ENCODE measurements around the gene S100PBP. TPM values are rescaled to one million over a fixed set of nuclear protein-coding genes. Genes with fewer than 3 reads are reported as not detected.
A peak's percentile ranks its signal among the peaks of the same experiment; 100 is the strongest.

The S100PBP gene
- total and polyA plus RNA-seq, 2 of the 13 experiments (the other 11 are each of a cell fraction or from before 2014, with no cell fraction given), result 20.4 to 26.1 TPM

DNA sequence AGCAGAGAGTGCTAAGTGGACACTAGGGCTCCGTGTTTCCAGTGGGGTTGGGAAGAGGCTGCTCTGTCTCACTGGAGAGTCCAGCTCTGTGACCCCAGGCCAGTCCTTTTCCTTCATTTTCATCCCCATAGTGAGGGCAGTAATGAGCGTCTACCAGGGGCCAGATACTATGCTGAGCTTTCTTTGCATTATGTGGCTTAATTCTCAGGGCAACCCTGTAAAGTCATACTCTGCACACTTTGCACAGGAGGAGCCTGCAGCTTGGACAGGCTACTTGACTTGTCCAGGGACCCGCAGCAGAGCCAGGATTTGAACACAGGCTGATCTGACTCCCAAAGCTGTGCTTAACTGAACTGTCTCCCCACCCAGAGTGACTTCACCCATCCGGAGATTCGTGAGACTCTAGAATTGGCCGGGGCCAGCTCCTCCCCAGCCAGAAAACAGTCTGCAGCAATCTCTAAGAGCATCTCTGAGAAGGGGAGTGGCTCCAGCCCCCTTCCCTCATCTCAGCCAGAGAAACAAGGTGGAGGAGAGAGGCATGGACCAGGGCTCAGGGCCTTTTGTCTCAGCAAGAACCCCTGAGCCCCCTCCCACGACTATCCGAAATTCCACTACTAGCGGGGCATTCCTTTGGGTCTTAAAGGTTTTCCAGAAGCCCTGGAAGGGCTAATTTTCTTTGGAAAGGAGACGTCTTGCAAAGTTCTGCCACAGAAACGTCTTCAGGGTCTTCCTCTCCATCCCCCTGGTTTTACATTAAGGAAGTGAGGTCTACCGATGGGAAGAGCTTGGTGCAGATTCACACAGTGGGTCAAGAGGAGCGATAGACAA, 54.1 kb downstream of the S100PBP start:
- Histone ChIP-seq H3K4me1 (ENCODE audit: insufficient read depth, low read length) (peaks cover 32% of the 10 kb centered on the region), H3K9ac (ENCODE audit: insufficient read depth, low read depth, low read length) (peak overlapping the region; percentile 34; the same call in 1 of the 2 replicates), H3K9me3 (ENCODE audit: low read length) (no peaks in the 10 kb centered on the region), H3K79me2 (ENCODE audit: insufficient read depth, low read length) (no peaks in the 10 kb centered on the region), H3K27me3 (ENCODE audit: control insufficient read depth in 1 of 2, insufficient read depth in 2 of 2, low read length in 2 of 2) (peaks cover 0 to 19% of the 10 kb centered on the region in 2 experiments; a peak in 3 of 5 replicates), H3K36me3 (replicated peaks in 1 of 2; ENCODE audit: control insufficient read depth in 1 of 2, insufficient read depth in 2 of 2, low read length in 2 of 2) (no peaks in the 10 kb centered on the region), H3K4me2 (ENCODE audit: low read depth, low read length) (peak overlapping the region; percentile 97), H3K27ac (ENCODE audit: extremely low read length, insufficient read depth, low read length) (no peak overlapping the region), H3K4me3 (replicated peaks in 1 of 3; ENCODE audit: insufficient read depth in 1 of 3, low read depth in 2 of 3, low read length in 3 of 3) (peak overlapping the region; percentile 58 to 78 (median 59); a peak in 5 of 6 replicates), H4K20me1 (ENCODE audit: insufficient read depth, low read length) (peaks cover 5% of the 10 kb centered on the region), H2AFZ (ENCODE audit: low read length) (peak overlapping the region; percentile 42)
- no peak for TF ChIP-seq ZNF75D (CRISPR knock-in tag; IDR thresholded peaks at IDR 0.05; ENCODE audit: borderline replicate concordance)
- TF ChIP-seq, protein P1, sequence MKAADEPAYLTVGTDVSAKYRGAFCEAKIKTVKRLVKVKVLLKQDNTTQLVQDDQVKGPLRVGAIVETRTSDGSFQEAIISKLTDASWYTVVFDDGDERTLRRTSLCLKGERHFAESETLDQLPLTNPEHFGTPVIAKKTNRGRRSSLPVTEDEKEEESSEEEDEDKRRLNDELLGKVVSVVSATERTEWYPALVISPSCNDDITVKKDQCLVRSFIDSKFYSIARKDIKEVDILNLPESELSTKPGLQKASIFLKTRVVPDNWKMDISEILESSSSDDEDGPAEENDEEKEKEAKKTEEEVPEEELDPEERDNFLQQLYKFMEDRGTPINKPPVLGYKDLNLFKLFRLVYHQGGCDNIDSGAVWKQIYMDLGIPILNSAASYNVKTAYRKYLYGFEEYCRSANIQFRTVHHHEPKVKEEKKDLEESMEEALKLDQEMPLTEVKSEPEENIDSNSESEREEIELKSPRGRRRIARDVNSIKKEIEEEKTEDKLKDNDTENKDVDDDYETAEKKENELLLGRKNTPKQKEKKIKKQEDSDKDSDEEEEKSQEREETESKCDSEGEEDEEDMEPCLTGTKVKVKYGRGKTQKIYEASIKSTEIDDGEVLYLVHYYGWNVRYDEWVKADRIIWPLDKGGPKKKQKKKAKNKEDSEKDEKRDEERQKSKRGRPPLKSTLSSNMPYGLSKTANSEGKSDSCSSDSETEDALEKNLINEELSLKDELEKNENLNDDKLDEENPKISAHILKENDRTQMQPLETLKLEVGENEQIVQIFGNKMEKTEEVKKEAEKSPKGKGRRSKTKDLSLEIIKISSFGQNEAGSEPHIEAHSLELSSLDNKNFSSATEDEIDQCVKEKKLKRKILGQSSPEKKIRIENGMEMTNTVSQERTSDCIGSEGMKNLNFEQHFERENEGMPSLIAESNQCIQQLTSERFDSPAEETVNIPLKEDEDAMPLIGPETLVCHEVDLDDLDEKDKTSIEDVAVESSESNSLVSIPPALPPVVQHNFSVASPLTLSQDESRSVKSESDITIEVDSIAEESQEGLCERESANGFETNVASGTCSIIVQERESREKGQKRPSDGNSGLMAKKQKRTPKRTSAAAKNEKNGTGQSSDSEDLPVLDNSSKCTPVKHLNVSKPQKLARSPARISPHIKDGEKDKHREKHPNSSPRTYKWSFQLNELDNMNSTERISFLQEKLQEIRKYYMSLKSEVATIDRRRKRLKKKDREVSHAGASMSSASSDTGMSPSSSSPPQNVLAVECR (CRISPR knock-in tag; IDR thresholded peaks at IDR 0.05; ENCODE audit: borderline replicate concordance), result 0 out of 2 replicates have a peak, but pooled peaks have one; percentile 27
- 0 out of 2 replicates have a peak, but pooled peaks have one; percentile 36 for TF ChIP-seq EZH2 (conservative IDR thresholded peaks at IDR 0.05; ENCODE audit: low read depth, low read length)
- intact Hi-C loops (cut with micrococcal nuclease; ENCODE audit: unreplicated experiment) (loop anchor here (5.0 to 10.0 kb wide), 3 partner anchors 54 to 349 kb away; partner anchors contain the start of genes S100PBP and YARS1), in situ Hi-C loops (cut with HindIII; ENCODE audit: extremely low pct_ligation_motif_present, low pct_unique_long_range_greater_than_20kb) (loop anchor here (10.0 kb wide), 1 partner anchor 47 kb away; no protein-coding TSS in a partner anchor)
- DNase-seq (ENCODE audit: low spot score) (no peak), FAIRE-seq (no peak), ATAC-seq (peak; percentile 15)
- 24% methylated on average over 8 of the region's 13 CpGs for WGBS (ENCODE audit: low lambda C conversion rate)
- ChIA-PET CTCF (ENCODE audit: low intra/inter-chr PET ratio, low total read pairs) (interaction anchor here (1.2 kb wide), 1 partner anchor 54 kb away, joined by 3 read pairs; no protein-coding TSS in a partner anchor), POLR2A (no interaction called here)
- BruUV-seq (replicated peaks), result no TSS peak
